GM18498 (cell line): ENCODE measurements around the gene BRD1.

Experiments used
- ATAC-seq: cut with Tn5 transposase; IDR thresholded peaks from one replicate; pipeline ENCODE4 v1.9.1; 2021; ENCODE audit warnings: mild to moderate bottlenecking, moderate library complexity; ENCODE audit not compliant: unreplicated experiment

Gene BRD1

DNA sequence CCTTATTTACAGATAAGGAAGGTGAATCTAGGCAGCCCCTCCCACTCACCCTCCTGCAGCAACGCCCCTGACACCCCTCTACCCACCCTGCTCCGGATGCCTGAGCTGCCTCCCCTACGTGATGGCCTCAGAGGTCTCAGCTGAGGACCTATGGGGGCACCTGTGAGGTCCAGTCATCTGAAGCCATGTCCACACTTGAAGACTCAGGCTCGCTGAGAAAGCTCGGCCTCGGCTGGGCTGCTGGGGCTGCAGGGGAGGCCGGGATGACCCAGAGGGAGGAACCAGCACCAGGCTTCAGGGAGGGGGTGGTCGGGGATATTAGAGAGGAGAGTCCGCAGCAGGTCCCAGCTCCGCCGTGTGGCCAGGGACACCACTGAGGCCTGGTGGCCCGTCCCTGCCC lies 92.8 kb downstream of the BRD1 start:
- ATAC-seq: no peak

DNA sequence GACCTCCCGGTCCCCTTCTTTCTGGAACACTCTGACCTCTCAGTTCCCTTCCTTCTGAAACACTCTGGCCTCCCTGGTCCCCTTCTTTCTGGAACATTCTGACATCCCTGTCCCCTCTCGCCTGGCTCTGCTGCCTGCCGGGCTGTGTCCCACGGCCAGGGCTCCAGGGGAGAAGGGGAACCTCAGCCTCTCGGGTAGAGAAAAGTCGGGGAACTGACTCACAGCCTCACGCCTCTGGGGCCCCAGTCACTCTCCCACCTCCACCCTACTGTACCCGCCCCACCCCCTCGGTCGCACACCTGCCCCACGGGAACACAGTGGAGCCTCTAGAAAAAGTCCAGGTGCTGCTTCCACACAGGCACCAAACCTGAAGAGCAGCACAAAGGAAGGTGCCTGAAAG lies 93.3 kb downstream of the BRD1 start:
- no peak for ATAC-seq

DNA sequence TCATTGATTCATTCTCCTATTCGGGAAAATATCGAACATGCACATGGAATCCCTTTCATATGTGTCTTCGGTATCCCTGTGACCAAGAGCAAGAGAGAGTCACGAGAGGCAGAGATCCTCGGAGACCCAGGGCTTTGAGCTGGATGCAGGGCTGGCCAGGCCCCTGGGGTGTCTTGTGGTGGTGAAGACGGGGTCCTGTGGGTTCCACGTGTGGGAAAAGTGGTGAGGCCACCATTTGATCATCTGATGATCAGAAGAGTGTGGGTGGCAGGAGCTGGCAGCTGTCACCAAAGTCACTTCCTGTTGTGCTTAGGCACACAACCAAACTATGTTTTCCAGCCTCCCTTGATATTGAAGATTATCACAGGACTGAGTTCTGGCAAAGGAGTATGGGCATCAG lies 94.0 kb downstream of the BRD1 start:
- ATAC-seq: no peak

DNA sequence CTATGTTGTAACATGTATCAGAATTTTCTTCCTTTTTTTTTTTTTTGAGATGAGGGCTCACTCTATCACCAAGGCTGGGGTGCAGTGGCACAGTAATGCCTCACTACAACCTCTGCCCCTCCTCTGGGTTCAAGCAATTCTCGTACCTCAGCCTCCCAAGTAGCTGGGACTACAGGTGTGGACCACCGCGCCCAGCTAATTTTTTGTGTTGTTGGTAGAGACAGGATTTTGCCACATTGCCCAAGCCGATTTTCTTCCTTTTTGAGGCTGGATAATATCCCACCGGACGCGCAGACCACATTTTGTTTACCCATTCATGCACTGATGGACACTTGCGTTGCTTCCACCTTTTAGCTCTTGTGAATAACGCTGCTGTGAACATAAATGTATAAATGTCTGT lies 97.0 kb downstream of the BRD1 start:
- ATAC-seq: no peak

DNA sequence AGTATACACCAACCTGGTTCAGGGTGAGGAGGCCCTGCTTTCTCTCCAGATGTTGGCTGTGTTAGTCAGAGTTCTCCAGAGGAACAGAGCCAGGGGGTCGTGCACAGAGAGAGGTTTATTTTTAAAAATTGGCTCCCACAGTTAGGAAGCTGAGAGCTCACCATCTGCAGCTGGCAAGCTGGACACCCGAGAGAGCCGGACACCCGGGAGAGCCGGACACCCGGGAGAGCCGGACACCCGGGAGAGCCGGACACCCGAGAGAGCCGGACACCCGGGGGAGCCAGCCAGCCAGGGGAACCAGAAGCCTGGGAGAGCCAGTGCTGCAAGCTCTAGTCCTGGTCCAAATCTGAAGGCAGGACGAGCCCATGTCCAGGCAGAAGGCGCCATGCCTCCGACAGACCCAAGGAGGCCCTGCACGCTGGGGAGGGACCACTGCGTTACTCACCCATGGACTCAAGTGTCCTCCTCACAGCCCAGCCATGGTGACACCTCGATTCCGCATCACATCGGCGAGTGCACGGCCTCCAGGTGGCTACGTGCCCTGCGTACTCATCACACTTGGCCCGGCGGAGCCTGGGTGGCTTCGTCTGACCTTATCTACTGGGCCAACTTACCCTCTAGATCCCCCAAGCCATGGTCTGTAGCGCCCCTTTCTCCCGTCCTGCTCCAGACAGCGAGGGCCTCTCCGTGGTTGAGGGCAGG lies 99.0 kb downstream of the BRD1 start:
- no peak for ATAC-seq

DNA sequence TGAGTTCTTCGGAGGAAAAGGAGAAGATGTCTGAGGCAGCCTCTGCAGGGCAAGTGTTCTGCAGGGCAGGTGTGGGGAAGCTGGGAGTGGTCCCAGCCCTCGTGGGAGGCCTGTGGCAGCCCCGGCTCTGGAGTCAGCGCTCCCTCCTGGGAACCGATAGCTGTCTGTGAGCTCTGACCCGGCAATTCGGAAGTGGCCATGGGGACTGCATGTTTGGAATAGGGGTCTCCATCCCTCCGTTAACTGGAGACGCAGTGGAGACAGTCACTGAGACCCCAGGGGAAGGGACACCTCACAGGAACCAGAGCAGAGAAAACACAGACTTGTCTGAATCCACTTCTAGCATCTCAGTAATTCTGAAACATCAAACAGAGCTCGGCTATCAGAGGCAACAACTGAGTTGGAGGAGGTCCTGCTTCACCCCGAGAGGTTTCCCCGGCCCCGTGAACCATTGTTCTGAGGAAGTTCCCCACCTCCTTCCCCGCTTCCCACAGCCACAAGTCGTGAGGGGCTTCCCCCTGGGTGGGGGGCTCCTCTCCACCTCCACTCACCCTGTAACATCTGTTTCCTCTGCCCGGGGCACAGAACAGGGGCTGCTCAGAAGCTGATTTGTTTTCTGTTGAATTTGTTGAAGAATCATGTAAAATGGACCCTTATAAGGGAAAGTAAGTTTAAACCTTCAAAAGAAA lies 99.6 kb downstream of the BRD1 start:
- no peak for ATAC-seq

DNA sequence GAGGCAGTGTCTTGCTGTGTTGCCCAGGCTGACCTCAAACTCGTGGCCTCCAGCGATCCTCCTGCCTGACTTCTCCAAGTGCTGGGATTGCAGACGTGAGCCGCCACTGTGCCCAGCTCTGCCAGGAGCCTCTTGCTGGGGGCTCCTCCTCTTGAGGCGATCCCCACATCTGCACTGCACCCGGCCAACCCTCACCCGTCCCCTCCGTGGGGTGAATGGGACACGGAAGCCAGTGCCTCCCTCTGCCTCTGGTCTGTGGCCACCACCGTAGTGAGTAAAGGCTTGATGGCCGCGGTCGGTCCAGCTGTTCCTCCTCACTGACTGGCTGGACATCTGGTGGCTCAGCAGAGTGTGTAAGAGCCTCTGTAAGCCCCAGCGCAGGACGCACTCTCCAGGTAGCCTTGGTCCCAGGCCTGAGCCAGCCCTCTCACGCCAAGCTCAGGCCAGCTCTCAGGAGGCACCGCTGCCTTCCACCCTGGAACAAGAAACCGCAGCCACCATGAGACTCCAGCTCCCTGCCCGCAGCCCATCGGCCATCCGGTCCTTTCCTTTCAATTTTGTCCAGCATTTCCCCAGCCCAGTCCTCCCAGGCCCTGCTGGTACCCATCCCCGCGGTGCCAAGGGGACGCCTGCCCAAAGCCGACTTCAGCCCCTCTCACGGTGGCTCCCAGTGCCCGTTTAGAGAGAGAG lies 100.3 kb downstream of the BRD1 start:
- ATAC-seq: no peak

DNA sequence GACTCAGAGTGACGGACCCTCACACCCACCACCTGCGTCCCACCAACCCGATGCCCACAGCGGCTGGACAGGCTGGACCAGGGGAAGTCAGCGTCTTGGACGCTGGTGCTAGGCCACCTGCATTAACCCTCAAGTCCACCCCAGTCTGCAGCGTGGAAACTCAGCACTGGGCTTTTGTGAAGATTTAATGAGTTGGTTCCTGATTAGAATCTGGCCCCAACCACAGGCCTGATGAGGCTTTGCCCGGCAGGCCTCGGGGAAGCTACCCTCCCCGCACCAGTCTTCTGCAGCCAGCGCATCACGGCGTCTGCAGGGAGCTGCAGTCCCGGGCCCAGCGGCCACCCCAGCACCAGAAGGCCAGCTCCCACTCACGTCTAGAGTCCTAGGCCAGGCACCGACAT lies 101.0 kb downstream of the BRD1 start:
- ATAC-seq: no peak

DNA sequence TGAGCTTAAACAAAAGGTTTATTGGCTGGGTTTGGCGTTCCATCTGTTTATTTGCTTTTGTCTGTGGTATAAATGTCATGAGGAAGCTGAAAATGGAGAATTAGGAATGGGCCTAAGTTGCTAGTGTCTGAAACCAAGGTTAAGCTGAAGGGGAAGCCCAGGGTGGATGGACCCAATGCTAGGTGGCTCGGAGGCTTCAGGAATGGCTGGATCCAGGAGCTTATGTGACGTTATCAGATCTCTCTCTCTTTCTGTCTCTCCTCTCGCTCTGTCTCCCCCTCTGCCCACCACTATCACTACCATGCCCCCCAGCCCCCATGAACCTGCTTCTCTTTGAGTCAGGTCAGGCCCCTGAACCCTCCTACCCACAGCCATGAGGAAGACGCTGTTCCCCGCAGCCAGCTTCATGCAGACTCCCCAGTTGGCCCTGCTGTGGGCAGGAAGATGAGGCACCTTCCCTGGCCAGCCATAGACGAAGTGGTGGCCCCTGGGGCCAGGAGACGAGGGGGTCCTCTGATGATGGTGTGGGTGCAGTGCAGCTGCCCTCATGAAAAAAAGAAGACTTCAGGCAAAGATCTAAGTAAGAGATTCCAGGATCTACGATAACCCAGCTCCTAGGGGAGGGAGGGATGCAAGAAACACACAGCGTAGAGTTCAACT lies 101.5 kb downstream of the BRD1 start:
- no peak for ATAC-seq

DNA sequence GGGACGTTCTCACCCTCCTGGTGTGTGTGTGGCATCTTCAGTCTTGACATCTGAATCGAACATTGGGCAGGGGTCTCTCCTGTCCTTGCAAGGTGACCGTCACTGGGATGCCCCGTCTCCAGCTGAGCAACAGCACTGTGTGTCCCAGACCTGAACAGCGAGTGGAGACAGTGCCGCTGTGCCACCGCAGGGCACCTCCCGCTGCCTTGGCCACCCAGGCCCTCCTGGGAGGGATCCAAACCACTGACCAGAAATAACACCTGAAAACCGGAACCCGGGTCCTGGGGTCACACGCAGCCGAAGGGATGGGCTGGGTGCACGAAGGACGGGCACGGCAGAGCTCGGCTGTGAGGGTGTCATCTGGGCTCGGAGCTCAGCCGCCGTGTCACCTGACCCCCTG lies 102.2 kb downstream of the BRD1 start:
- ATAC-seq: no peak

DNA sequence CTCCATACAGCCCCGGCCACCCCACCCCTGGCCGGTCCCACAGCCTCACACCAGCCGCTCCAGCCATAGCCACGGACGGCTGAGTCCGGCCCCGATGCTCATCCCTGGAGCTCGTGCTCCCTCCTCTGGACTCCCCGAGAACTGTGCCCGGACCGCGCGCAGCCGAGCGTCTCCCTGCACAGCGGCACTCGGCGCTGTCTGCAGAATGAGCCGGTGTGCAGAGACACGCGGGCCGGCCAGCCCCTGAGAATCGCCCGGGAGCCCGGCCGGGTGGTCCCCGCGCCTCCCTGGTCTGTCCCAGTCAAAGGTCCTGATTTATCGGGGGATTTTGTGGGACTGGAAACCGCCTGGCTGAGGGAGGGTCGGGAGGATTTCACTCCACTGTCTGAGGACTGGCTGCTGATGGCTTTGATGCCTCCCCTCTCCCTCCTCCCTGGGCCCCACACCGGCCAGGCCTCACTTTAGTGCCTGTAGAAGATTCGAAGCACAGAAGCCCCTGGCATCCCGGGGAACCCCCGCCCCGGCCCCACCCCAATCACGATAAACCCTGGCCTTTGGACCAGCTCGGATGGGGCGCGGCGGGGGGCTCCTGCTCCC lies 102.7 kb downstream of the BRD1 start:
- ATAC-seq: no peak

DNA sequence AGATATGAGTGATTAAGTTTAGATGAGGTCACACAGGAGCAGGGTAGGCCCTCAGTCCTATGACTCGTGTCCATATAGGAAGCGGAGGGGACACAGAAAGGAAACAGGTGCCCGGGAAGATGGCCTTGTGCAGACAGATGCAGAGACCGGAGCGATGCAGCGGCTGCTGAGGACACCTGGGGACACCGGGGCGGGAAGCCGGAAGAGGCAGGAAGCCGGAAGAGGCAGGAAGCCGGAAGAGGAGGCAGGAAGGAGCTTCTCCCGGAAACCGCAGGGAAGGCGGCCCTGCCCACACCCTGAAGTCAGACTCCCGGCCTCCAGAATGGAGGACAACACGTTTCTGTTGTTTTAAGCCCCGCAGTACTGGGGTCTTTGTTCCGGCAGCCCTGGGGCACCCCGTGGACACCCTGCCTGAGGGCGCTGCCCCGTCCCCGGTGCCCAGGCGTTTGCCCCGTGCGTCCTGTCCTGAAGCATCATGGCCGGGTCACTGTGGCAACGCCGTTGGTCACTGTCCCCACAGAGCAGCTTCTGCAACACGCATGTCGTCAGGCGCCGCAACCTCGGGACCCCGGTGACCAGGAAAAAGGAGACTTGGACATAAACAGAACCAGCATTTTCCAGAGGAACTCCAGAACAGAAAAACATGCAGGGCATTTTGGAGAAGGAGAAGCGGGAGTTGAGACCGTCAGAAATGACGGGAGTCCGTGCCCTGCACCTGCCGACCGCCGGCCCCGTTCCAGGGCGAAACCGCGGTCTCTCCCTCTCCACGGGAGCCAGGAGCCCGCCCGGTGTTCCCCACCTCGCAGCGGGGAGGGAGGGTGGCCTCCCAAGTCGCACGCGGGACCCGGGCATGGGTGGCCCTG lies 103.4 kb downstream of the BRD1 start:
- no peak for ATAC-seq

DNA sequence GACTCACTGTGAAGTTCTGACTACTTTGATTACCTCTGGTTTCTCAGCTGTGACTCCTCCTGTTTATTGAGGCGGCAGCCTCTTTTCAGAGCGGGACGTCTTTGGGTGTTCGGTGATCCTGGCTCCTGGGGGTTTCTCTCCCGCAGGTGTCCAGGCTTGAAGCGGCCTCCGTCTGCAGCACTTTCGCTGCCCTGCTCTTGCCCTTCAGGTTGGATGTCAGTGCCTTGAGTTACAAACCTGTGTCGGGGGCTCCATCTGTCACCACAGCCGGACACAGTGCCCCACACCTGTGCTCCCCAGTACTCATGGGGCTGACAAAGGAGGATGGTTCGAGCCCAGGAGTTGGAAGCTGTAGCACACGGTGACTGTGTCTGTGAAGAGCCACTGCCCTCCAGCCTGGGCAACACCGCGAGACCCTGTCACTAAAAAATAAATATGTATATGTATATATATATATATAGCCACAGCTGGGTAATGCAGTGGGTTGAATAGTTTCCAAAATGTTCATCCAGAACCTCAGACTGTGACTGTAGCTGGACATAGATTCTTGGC lies 104.1 kb downstream of the BRD1 start:
- no peak for ATAC-seq
